D721Med (cell line): ENCODE results near the gene CHD2.

Experiments used
- DNase-seq: peaks from one replicate; pipeline ENCODE4 v3.0.0; 2011; ENCODE audit warnings: low spot score; ENCODE audit not compliant: insufficient read length
- FAIRE-seq: peaks from 2 replicates; lab custom pipeline; 2011; peaks lifted over from hg19 to GRCh38; lab: Jason Lieb, UNC
- TF ChIP-seq, protein P1 (sequence below): IDR thresholded peaks from 2 replicates; pipeline ENCODE4 v1.5.1; 2012; ENCODE audit warnings: mild to moderate bottlenecking, control low read depth; ENCODE audit not compliant: insufficient read depth; ENCODE audit errors: missing control alignments

The CHD2 gene

DNA sequence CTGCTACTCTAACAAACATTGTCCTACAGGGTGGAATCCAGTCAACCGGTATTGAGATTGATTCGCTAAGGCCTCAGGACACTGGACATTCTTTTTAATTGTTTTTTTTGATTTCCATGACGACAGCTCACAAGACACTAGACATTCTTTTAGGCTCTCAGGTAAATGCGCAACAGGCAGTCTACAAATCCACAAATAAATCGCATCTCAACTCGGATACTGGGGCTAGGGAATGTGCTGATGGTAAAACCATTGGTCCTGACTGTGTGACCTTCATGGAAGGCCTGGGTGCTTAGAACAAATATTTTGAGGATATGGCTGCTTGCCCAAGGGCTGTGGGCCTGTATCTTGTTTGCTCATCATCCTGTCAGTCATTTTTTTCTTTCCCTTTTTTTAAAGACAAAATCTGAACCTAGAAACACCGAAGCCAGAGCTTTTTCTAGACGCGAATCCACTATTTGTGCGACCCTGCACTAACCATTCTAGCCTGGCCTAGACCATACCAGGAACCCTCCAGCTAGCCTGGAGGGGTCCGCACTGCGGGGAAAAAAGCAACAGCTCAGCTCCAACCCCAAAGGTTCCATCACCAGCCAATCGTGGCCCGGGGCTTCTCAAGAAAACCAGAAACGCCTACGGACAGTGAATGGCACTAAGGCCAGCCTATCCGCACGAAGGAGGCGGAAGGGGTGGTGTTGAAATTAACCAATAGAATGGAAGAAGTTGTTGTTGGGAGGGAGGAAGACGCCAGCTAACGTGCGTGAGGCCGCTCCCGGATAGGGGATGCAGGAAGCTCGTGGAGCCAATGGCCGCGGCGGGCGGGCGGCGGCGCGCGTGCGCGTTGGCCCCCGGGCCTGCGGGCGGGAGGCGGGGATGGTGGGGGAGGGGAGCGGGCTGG, 18.1 kb upstream of the CHD2 start:
- FAIRE-seq: no peak
- TF ChIP-seq, protein P1, sequence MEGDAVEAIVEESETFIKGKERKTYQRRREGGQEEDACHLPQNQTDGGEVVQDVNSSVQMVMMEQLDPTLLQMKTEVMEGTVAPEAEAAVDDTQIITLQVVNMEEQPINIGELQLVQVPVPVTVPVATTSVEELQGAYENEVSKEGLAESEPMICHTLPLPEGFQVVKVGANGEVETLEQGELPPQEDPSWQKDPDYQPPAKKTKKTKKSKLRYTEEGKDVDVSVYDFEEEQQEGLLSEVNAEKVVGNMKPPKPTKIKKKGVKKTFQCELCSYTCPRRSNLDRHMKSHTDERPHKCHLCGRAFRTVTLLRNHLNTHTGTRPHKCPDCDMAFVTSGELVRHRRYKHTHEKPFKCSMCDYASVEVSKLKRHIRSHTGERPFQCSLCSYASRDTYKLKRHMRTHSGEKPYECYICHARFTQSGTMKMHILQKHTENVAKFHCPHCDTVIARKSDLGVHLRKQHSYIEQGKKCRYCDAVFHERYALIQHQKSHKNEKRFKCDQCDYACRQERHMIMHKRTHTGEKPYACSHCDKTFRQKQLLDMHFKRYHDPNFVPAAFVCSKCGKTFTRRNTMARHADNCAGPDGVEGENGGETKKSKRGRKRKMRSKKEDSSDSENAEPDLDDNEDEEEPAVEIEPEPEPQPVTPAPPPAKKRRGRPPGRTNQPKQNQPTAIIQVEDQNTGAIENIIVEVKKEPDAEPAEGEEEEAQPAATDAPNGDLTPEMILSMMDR: no peak
- peak; percentile 57 for DNase-seq

- no peak for FAIRE-seq
- DNase-seq: no peak
- TF ChIP-seq, protein P1: no peak
Observed at GRCh38 chr15:92882697-92883162, 17.4 kb upstream of the CHD2 start.

GRCh38 chr15:92883163-92883875, 16.8 kb upstream of the CHD2 start:
- TF ChIP-seq, protein P1: no peak
- no peak for DNase-seq
- no peak for FAIRE-seq

GRCh38 chr15:92883876-92884435, 16.2 kb upstream of the CHD2 start:
- TF ChIP-seq, protein P1: no peak
- no peak for DNase-seq
- FAIRE-seq: no peak

GRCh38 chr15:92884436-92885223, 15.5 kb upstream of the CHD2 start:
- no peak for FAIRE-seq
- TF ChIP-seq, protein P1: no peak
- DNase-seq: no peak

- TF ChIP-seq, protein P1: no peak
- DNase-seq: no peak
- no peak for FAIRE-seq
Observed at GRCh38 chr15:92885224-92886041, 14.7 kb upstream of the CHD2 start.
